PC-3 (cell line): ENCODE data around the gene GPR119. TPM values are rescaled to one million over a fixed set of nuclear protein-coding genes. Genes with fewer than 3 reads are reported as not detected.

Experiments
- ATAC-seq: fragments of 200-7000 bp; cut with Tn5 transposase; 2 replicates; pipeline ENCODE4 v1.9.1; 2020; ENCODE audit warnings: mild to moderate bottlenecking, moderate library complexity
- BruUV-seq: library from RNA; stranded (reverse); fragments of 400-500 nt; replicated peaks from 2 replicates; lab custom pipeline; 2021; lab: Mats Ljungman, UMichigan
- CTCF ChIA-PET: fragments of 300-600 bp; sonication (Branson Sonifier 250); formaldehyde crosslinking; loops from one replicate; lab custom pipeline; 2022; ENCODE audit warnings: antibody characterized with exemption; lab: Charles Lee
- POLR2A ChIA-PET: fragments of 300-600 bp; sonication (Branson Sonifier 250); formaldehyde crosslinking; loops from one replicate; lab custom pipeline; 2022; ENCODE audit warnings: antibody characterized with exemption; ENCODE audit not compliant: unreplicated experiment; lab: Charles Lee
- DNase-seq: peaks from one replicate; pipeline ENCODE4 v3.0.0-alpha.2; 2015
- H2AFZ ChIP-seq: fragments of 300-600 bp; sonication (generic); 2 replicates; pipeline ENCODE4 v1.6.0; 2016; ENCODE audit warnings: antibody characterized with exemption, low read length
- H3F3A ChIP-seq: fragments of 300-600 bp; sonication (generic); one replicate; pipeline ENCODE4 v1.6.0; 2017; ENCODE audit warnings: antibody characterized with exemption, low read length, control low read depth, mild to moderate bottlenecking; ENCODE audit not compliant: unreplicated experiment
- H3K27ac ChIP-seq: fragments of 300-600 bp; sonication (generic); 2 replicates; pipeline ENCODE4 v1.5.1; 2016; ENCODE audit warnings: mild to moderate bottlenecking, low read length
- H3K27me3 ChIP-seq: fragments of 300-600 bp; sonication (generic); 2 replicates; pipeline ENCODE4 v1.6.1; 2016; ENCODE audit warnings: low read length, mixed read lengths
- H3K36me3 ChIP-seq: fragments of 300-600 bp; sonication (generic); 2 replicates; pipeline ENCODE4 v1.6.1; 2016; ENCODE audit warnings: low read depth, mixed run types, low read length, mixed read lengths
- H3K4me1 ChIP-seq: fragments of 300-600 bp; sonication (generic); 2 replicates; pipeline ENCODE4 v1.5.1; 2016; ENCODE audit warnings: low read length; ENCODE audit not compliant: insufficient read depth
- H3K4me2 ChIP-seq: fragments of 300-600 bp; sonication (generic); 2 replicates; pipeline ENCODE4 v1.6.0; 2016; ENCODE audit warnings: low read length
- H3K4me3 ChIP-seq: fragments of 300-600 bp; sonication (generic); 2 replicates; pipeline ENCODE4 v1.5.1; 2016; ENCODE audit warnings: mild to moderate bottlenecking, low read length, mixed read lengths
- H3K79me2 ChIP-seq: fragments of 300-600 bp; sonication (generic); 2 replicates; pipeline ENCODE4 v1.6.1; 2017; ENCODE audit warnings: low read length, mixed read lengths
- H3K9ac ChIP-seq: fragments of 300-600 bp; sonication (generic); 2 replicates; pipeline ENCODE4 v1.6.0; 2016; ENCODE audit warnings: mild to moderate bottlenecking, low read length
- H3K9me2 ChIP-seq: fragments of 300-600 bp; sonication (generic); replicated peaks from 2 replicates; pipeline ENCODE4 v1.6.1; 2016; ENCODE audit warnings: mixed run types, low read length, mixed read lengths
- H3K9me3 ChIP-seq: fragments of 300-600 bp; sonication (generic); 2 replicates; pipeline ENCODE4 v1.6.1; 2016; ENCODE audit warnings: low read length, mixed read lengths
- H4K20me1 ChIP-seq: fragments of 300-600 bp; sonication (generic); 2 replicates; pipeline ENCODE4 v1.6.1; 2016; ENCODE audit warnings: low read length, mixed read lengths
- EZH2 ChIP-seq: fragments of 300-600 bp; sonication (generic); IDR thresholded peaks from one replicate; pipeline ENCODE4 v1.6.1; 2017; ENCODE audit warnings: antibody characterized with exemption, mild to moderate bottlenecking, low read length; ENCODE audit not compliant: unreplicated experiment
- EZH2phosphoT487 ChIP-seq: fragments of 300-600 bp; sonication (generic); IDR thresholded peaks from 2 replicates; pipeline ENCODE4 v1.6.1; 2018; ENCODE audit warnings: mild to moderate bottlenecking, antibody characterized with exemption, low read length, borderline replicate concordance
- intact Hi-C: fragments of 100-400 bp; cut with micrococcal nuclease; formaldehyde crosslinking; loops from 2 replicates; pipeline ENCODE4 v1.9.0; 2023
- total RNA-seq: library from RNA; depleted of rRNA; stranded (reverse); fragments of >200 nt; gene quantifications from 2 replicates; pipeline ENCODE4 v1.2.3, GENCODE V29; 2014
- TF ChIP-seq, protein P1 (sequence below): fragments of 300-600 bp; sonication (generic); conservative IDR thresholded peaks from 2 replicates; pipeline ENCODE4 v1.5.1; 2017; ENCODE audit warnings: antibody characterized with exemption, low read depth, mild to moderate bottlenecking, low read length

GPR119 gene
- total RNA-seq, 1 experiment from 2014 or later: not detected

DNA sequence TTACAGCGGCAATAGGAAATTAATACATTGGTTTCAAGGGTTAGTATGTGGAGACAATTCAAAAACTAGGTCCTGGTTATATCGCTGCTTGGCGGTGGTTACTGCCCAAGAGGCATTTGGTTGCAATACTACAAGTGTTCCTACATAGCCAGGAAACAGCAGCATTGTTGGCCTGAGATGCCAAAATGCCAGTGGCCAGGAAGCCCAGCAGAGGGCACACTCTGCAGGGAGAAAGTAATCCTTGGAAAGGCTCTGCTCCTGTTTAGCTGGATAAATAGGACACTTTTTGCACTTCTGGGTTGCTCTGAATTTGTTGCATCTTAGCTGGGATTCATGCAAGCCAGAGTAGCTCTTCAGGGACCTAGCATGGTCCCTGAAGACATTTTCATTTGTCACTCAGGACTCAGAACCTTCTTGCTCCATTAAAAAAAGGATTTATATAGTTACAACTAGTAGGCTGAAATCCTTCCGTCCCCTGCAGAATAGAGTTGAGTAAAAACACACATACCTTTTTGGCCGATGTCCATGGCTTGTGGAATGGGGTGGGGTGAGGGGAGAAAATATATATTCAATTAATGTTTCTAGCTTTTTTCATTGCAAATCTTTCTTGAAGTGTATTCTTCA, 8.1 kb upstream of the GPR119 start:
- H3K9me2 ChIP-seq: no peaks in the 10 kb centered on the region
- H2AFZ ChIP-seq: no peak overlapping the region
- no peak for TF ChIP-seq EZH2phosphoT487
- TF ChIP-seq, protein P1, sequence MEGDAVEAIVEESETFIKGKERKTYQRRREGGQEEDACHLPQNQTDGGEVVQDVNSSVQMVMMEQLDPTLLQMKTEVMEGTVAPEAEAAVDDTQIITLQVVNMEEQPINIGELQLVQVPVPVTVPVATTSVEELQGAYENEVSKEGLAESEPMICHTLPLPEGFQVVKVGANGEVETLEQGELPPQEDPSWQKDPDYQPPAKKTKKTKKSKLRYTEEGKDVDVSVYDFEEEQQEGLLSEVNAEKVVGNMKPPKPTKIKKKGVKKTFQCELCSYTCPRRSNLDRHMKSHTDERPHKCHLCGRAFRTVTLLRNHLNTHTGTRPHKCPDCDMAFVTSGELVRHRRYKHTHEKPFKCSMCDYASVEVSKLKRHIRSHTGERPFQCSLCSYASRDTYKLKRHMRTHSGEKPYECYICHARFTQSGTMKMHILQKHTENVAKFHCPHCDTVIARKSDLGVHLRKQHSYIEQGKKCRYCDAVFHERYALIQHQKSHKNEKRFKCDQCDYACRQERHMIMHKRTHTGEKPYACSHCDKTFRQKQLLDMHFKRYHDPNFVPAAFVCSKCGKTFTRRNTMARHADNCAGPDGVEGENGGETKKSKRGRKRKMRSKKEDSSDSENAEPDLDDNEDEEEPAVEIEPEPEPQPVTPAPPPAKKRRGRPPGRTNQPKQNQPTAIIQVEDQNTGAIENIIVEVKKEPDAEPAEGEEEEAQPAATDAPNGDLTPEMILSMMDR: peak; percentile 75
- no peak overlapping the region for H3K9ac ChIP-seq
- CTCF ChIA-PET: interaction anchor here (0.6 to 1.2 kb wide), 3 partner anchors 520 to 1997 kb away, joined by 3 to 12 read pairs (median 3); no protein-coding TSS in a partner anchor
- H3K36me3 ChIP-seq: no peaks in the 10 kb centered on the region
- no peaks in the 10 kb centered on the region for H3K4me1 ChIP-seq
- H3F3A ChIP-seq: no peaks in the 10 kb centered on the region
- H3K27ac ChIP-seq: no peak overlapping the region
- H3K27me3 ChIP-seq: no peaks in the 10 kb centered on the region
- intact Hi-C loops: loop anchor here (1.0 to 10.0 kb wide), 4 partner anchors 144 to 524 kb away; no protein-coding TSS in a partner anchor
- peak; percentile 84 for ATAC-seq
- H3K9me3 ChIP-seq: no peaks in the 10 kb centered on the region
- BruUV-seq: no TSS peak
- H3K4me3 ChIP-seq: no peak overlapping the region
- DNase-seq: peak; percentile 74
- H3K4me2 ChIP-seq: no peak overlapping the region
- no peaks in the 10 kb centered on the region for H4K20me1 ChIP-seq
- H3K79me2 ChIP-seq: no peaks in the 10 kb centered on the region
- POLR2A ChIA-PET: no interaction called here

DNA sequence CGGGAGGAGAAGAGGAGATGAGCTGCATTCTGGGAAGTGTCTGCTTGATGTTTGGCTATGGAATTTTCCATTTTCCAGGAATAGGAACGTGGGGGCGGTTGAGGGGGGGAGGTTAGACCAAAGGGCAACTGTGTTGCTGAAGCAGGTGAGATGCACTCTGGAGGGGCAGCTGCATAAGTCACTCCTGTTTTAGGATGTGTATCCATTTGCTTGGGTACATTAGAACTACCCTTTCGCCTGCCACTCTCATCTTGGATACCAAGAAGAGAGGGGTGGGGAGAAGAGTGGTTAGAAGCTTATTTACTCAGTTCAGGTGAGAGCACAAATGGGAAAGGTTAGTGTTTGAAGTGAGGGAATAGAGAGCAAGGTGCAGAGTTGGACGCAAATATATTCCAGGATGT, 934 bp upstream of the GPR119 start:
- Histone ChIP-seq H3K4me1 (no peaks in the 10 kb centered on the region), H3K9ac (no peak overlapping the region), H2AFZ (no peak overlapping the region), H4K20me1 (no peaks in the 10 kb centered on the region), H3K79me2 (no peaks in the 10 kb centered on the region), H3F3A (no peaks in the 10 kb centered on the region), H3K36me3 (no peaks in the 10 kb centered on the region), H3K27me3 (no peaks in the 10 kb centered on the region), H3K4me2 (no peak overlapping the region), H3K27ac (no peak overlapping the region), H3K9me2 (no peaks in the 10 kb centered on the region), H3K9me3 (no peaks in the 10 kb centered on the region), H3K4me3 (no peak overlapping the region)
- intact Hi-C loops: no loop called here
- ChIA-PET CTCF (interaction anchor here (0.6 kb wide), 1 partner anchor 461 kb away, joined by 10 read pairs; no protein-coding TSS in a partner anchor), POLR2A (no interaction called here)
- no peak for DNase-seq
- no peak for ATAC-seq
- TF ChIP-seq EZH2 (no peak), EZH2phosphoT487 (no peak)
- TF ChIP-seq, protein P1: no peak
- BruUV-seq: no TSS peak

DNA sequence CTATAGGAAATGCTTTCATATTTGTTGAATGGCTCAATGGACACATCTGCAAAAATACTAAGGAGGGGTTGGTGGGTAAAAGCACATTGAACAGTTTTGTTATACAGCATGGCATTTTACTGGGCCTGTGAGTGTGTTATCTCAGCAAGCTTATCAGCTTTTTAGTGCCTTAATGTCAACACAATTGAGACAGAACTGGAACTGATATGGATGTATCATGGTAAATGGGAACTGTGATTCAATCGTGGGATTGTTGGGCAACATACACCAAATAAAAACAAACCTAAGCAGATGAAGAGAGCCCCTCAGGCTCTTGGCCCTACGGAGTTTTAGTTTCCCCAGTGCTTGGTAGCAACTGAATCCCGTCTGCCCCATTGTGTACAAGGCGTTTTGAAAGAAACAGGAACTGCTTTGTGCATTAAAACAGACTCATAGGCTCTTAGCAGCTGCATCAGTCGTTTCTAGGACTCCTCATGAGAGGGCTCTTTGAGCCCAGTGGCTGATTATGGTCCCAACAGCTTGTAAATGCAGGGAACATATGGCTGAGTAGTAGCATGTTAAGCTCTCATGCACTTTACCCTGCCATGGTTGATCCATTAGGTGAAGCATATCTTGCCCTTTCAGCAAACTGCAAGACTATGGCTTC, 7.3 kb downstream of the GPR119 start:
- intact Hi-C loops: no loop called here
- no peak overlapping the region for H3K4me2 ChIP-seq
- no TSS peak for BruUV-seq
- ChIA-PET CTCF (no interaction called here), POLR2A (no interaction called here)
- H4K20me1 ChIP-seq: no peaks in the 10 kb centered on the region
- ATAC-seq (no peak), DNase-seq (no peak)
- H3K27me3 ChIP-seq: no peaks in the 10 kb centered on the region
- H3K4me1 ChIP-seq: no peaks in the 10 kb centered on the region
- H3F3A ChIP-seq: no peaks in the 10 kb centered on the region
- no peaks in the 10 kb centered on the region for H3K9me3 ChIP-seq
- no peak overlapping the region for H3K9ac ChIP-seq
- no peaks in the 10 kb centered on the region for H3K9me2 ChIP-seq
- H3K36me3 ChIP-seq: no peaks in the 10 kb centered on the region
- no peaks in the 10 kb centered on the region for H3K79me2 ChIP-seq
- TF ChIP-seq EZH2 (no peak), EZH2phosphoT487 (no peak)
- TF ChIP-seq, protein P1: no peak
- H2AFZ ChIP-seq: no peak overlapping the region
- no peak overlapping the region for H3K4me3 ChIP-seq
- no peak overlapping the region for H3K27ac ChIP-seq
